ENCODE results near the gene ADGRG6. TPM values are rescaled to one million over a fixed set of nuclear protein-coding genes. Genes with fewer than 3 reads are reported as not detected.

The ADGRG6 gene
- total and polyA plus RNA-seq, 2 donors from 2014 or later: 2.6 to 32.8 TPM

GRCh38 chr6:142290851-142291250 lies 11.0 kb upstream of the ADGRG6 start:
- H3K36me3 ChIP-seq (ENCODE audit: control insufficient read depth in 2 of 3, insufficient read depth in 3 of 3, low read length in 3 of 3): no peaks in the 10 kb centered on the region
- FAIRE-seq (no peak), DNase-seq (no peak)
- intact Hi-C loops (cut with DNase I): no loop called here
- no peak overlapping the region for H3K27ac ChIP-seq (ENCODE audit: low read depth in 2 of 2, low read length in 2 of 2)
- no peak overlapping the region for H3K9ac ChIP-seq (ENCODE audit: low read length in 3 of 3)
- no peaks in the 10 kb centered on the region for H3K9me3 ChIP-seq (ENCODE audit: control insufficient read depth in 2 of 3, insufficient read depth in 1 of 3, low read length in 3 of 3)
- no peak overlapping the region for H3K4me3 ChIP-seq (ENCODE audit: low read length in 3 of 3)
- H3K27me3 ChIP-seq (ENCODE audit: control insufficient read depth, insufficient read depth, low read length): no peaks in the 10 kb centered on the region
- TF ChIP-seq CTCF (IDR thresholded peaks at IDR 0.05; ENCODE audit: borderline replicate concordance, extremely low read depth, insufficient read depth): no peak
- H3K4me1 ChIP-seq (ENCODE audit: control insufficient read depth in 2 of 3, insufficient read depth in 2 of 3, low read depth in 1 of 3, low read length in 3 of 3): no peaks in the 10 kb centered on the region

- Histone ChIP-seq H3K9ac (ENCODE audit: low read length in 3 of 3) (no peak overlapping the region), H3K27me3 (ENCODE audit: control insufficient read depth, insufficient read depth, low read length) (no peaks in the 10 kb centered on the region), H3K36me3 (ENCODE audit: control insufficient read depth in 2 of 3, insufficient read depth in 3 of 3, low read length in 3 of 3) (no peaks in the 10 kb centered on the region), H3K27ac (ENCODE audit: low read depth in 2 of 2, low read length in 2 of 2) (no peak overlapping the region), H3K4me3 (ENCODE audit: low read length in 3 of 3) (no peak overlapping the region), H3K4me1 (ENCODE audit: control insufficient read depth in 2 of 3, insufficient read depth in 2 of 3, low read depth in 1 of 3, low read length in 3 of 3) (no peaks in the 10 kb centered on the region), H3K9me3 (ENCODE audit: control insufficient read depth in 2 of 3, insufficient read depth in 1 of 3, low read length in 3 of 3) (no peaks in the 10 kb centered on the region)
- no peak for FAIRE-seq
- no peak for TF ChIP-seq CTCF (IDR thresholded peaks at IDR 0.05; ENCODE audit: borderline replicate concordance, extremely low read depth, insufficient read depth)
- no peak for DNase-seq
- intact Hi-C loops (cut with DNase I): no loop called here
Measured at GRCh38 chr6:142291512-142291911, 10.3 kb upstream of the ADGRG6 start.

- TF ChIP-seq CTCF (IDR thresholded peaks at IDR 0.05; ENCODE audit: borderline replicate concordance, extremely low read depth, insufficient read depth): no peak
- Histone ChIP-seq H3K36me3 (ENCODE audit: control insufficient read depth in 2 of 3, insufficient read depth in 3 of 3, low read length in 3 of 3) (no peaks in the 10 kb centered on the region), H3K9me3 (ENCODE audit: control insufficient read depth in 2 of 3, insufficient read depth in 1 of 3, low read length in 3 of 3) (no peaks in the 10 kb centered on the region), H3K4me3 (ENCODE audit: low read length in 3 of 3) (no peak overlapping the region), H3K27ac (ENCODE audit: low read depth in 2 of 2, low read length in 2 of 2) (no peak overlapping the region), H3K9ac (ENCODE audit: low read length in 3 of 3) (no peak overlapping the region), H3K4me1 (ENCODE audit: control insufficient read depth in 2 of 3, insufficient read depth in 2 of 3, low read depth in 1 of 3, low read length in 3 of 3) (no peaks in the 10 kb centered on the region), H3K27me3 (ENCODE audit: control insufficient read depth, insufficient read depth, low read length) (no peaks in the 10 kb centered on the region)
- FAIRE-seq (no peak), DNase-seq (no peak)
- intact Hi-C loops (cut with DNase I): no loop called here
Measured at GRCh38 chr6:142292166-142292924, 9.5 kb upstream of the ADGRG6 start.

Measured in kidney (tissue), 14 donors.